Measurements from ENCODE around the gene SMAD4. TPM values are rescaled to one million over a fixed set of nuclear protein-coding genes. Genes with fewer than 3 reads are reported as not detected.

SMAD4 gene
- polyA plus RNA-seq, 5 donors, result 104 to 168 (median 160) TPM

Other genes with a start within 250 kb of the SMAD4 start
- gene MRO, start 210.2 kb upstream of the SMAD4 start, polyA plus RNA-seq (ENCODE audit: insufficient read depth in 1 of 5, insufficient read length in 5 of 5, low replicate concordance in 1 of 5), result under 1 TPM; 0.24 to 0.78 (median 0.31) TPM
- 10 to 100 TPM; 25.9 to 39.0 (median 31.4) TPM for gene ME2, start 151.1 kb upstream of the SMAD4 start, polyA plus RNA-seq (ENCODE audit: insufficient read depth in 1 of 5, insufficient read length in 5 of 5, low replicate concordance in 1 of 5)
- gene ELAC1, start 62.2 kb upstream of the SMAD4 start, polyA plus RNA-seq (ENCODE audit: insufficient read depth in 1 of 5, insufficient read length in 5 of 5, low replicate concordance in 1 of 5), result 10 to 100 TPM; 10.4 to 15.5 (median 12.8) TPM
- 10 to 100 TPM; 51.9 to 78.2 (median 69.8) TPM for gene MEX3C, start 167.5 kb downstream of the SMAD4 start, polyA plus RNA-seq (ENCODE audit: insufficient read depth in 1 of 5, insufficient read length in 5 of 5, low replicate concordance in 1 of 5)

Data from right lung (tissue), 5 donors.